Stomach smooth muscle (tissue), 2 donors: ENCODE measurements around the gene C12orf57.

ENCODE experiments used
- H3K27ac ChIP-seq: one replicate; pipeline ENCODE4 v1.7.0; 2013; ENCODE audit warnings: mild to moderate bottlenecking, low read length, inconsistent platforms
- H3K27me3 ChIP-seq, 2 donors: one replicate each; pipeline ENCODE4 v1.7.0; 2013; ENCODE audit warnings: low read length in 2 of 2; ENCODE audit not compliant: insufficient read depth in 2 of 2, control insufficient read depth in 1 of 2
- H3K36me3 ChIP-seq, 2 donors: one replicate each; pipeline ENCODE4 v1.7.0; 2013; ENCODE audit warnings: low read length in 2 of 2; ENCODE audit not compliant: control insufficient read depth in 2 of 2, insufficient read depth in 2 of 2
- H3K4me1 ChIP-seq: one replicate; pipeline ENCODE4 v1.7.0; 2013; ENCODE audit warnings: low read length; ENCODE audit not compliant: control insufficient read depth, insufficient read depth
- H3K4me3 ChIP-seq, 2 donors: one replicate each; pipeline ENCODE4 v1.7.0; 2013; ENCODE audit warnings: low read length in 2 of 2
- H3K9ac ChIP-seq, 2 donors: one replicate each; pipeline ENCODE4 v1.7.0; 2013; ENCODE audit warnings: low read length in 2 of 2, mild to moderate bottlenecking in 1 of 2
- H3K9me3 ChIP-seq, 2 donors: one replicate each; pipeline ENCODE4 v1.7.0; 2013; ENCODE audit warnings: low read length in 2 of 2; ENCODE audit not compliant: control insufficient read depth in 2 of 2
- donor health status: healthy.
- donor health status: Pancreatic carcinoma.

The C12orf57 gene

DNA sequence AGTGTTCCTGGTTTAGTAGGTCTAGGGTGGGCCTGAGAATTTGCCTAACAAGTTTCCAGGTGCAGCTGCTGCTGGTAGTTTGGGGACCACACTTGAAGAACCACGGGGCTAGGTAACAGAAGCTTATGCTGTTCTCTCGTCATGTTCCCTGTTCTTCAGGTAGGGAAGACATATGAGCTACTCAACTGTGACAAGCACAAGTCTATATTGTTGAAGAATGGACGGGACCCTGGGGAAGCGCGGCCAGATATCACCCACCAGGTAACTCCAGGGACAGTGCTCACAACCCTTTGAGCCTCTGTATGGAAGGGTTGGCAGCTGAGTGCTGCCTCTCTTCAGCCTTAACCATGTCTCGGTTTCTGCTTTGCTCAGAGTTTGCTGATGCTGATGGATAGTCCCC lies 30.4 kb downstream of the C12orf57 start:
- Histone ChIP-seq H3K4me1 (peaks cover 16% of the 10 kb centered on the region), H3K9me3 (no peaks in the 10 kb centered on the region), H3K4me3 (no peak overlapping the region), H3K9ac (no peak overlapping the region), H3K36me3 (peaks cover 47 to 49% of the 10 kb centered on the region in 2 donors), H3K27ac (no peak overlapping the region), H3K27me3 (no peaks in the 10 kb centered on the region)

- H3K9me3 ChIP-seq, result no peaks in the 10 kb centered on the region
- H3K27me3 ChIP-seq, result no peaks in the 10 kb centered on the region
- H3K27ac ChIP-seq, result no peak overlapping the region
- H3K4me1 ChIP-seq, result peaks cover 5% of the 10 kb centered on the region
- H3K9ac ChIP-seq, result no peak overlapping the region
- no peak overlapping the region for H3K4me3 ChIP-seq
- peaks cover 50 to 59% of the 10 kb centered on the region in 2 donors for H3K36me3 ChIP-seq
Measured at GRCh38 chr12:6975297-6976032, 31.6 kb downstream of the C12orf57 start.

- H3K9ac ChIP-seq, result no peak overlapping the region
- no peak overlapping the region for H3K4me3 ChIP-seq
- no peak overlapping the region for H3K27ac ChIP-seq
- H3K4me1 ChIP-seq, result no peaks in the 10 kb centered on the region
- no peaks in the 10 kb centered on the region for H3K9me3 ChIP-seq
- H3K36me3 ChIP-seq, result peaks cover 69 to 76% of the 10 kb centered on the region in 2 donors
- no peaks in the 10 kb centered on the region for H3K27me3 ChIP-seq
Measured at GRCh38 chr12:6977653-6978052, 33.8 kb downstream of the C12orf57 start.

DNA sequence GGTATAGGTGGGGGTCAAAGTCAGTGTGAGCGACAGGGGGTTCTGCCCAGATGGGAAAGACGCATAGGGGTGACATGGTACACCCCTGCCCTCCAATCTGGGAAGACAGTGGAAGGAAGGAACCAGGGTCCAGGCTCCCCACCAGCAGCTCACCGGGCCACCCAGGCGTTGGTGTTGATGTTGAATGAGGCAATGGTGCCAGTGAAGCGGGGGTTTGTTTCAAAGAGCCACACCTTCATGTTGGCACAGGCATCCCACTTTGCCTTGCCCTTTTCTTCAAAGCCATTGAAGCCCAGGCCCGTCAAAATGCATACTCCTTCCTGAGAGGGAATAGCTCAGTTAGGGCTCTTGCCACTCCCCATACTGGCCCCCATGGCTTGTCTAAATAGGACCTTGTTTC lies 34.4 kb downstream of the C12orf57 start:
- Histone ChIP-seq H3K36me3 (peaks cover 69 to 76% of the 10 kb centered on the region in 2 donors), H3K9ac (no peak overlapping the region), H3K4me1 (no peaks in the 10 kb centered on the region), H3K27me3 (no peaks in the 10 kb centered on the region), H3K27ac (no peak overlapping the region), H3K9me3 (no peaks in the 10 kb centered on the region), H3K4me3 (no peak overlapping the region)

DNA sequence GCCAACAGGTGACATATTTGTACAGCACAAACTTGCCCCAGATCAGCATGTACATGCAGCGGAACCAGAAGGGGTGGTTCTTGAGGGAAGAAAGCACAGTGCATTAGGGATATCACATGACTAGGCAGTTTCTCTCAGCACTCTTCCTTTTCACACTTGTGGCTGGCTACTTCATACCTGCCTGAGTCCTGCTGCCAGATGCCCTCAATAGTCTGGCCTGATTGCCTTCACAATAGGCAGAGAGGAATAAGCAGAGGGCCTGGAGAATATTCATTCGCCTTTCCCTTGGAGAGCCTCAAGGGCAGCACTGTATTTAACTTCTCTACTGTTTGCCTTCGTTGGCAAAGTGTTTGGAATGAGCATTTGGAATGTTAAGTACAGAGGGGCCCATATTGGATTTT lies 34.8 kb downstream of the C12orf57 start:
- no peaks in the 10 kb centered on the region for H3K27me3 ChIP-seq
- H3K36me3 ChIP-seq, result peaks cover 69 to 76% of the 10 kb centered on the region in 2 donors

GRCh38 chr12:6979021-6979420 lies 35.2 kb downstream of the C12orf57 start:
- H3K27ac ChIP-seq, result no peak overlapping the region
- H3K4me3 ChIP-seq, result no peak overlapping the region
- no peak overlapping the region for H3K9ac ChIP-seq
- H3K4me1 ChIP-seq, result no peaks in the 10 kb centered on the region
- H3K27me3 ChIP-seq, result no peaks in the 10 kb centered on the region
- no peaks in the 10 kb centered on the region for H3K9me3 ChIP-seq
- peaks cover 68 to 73% of the 10 kb centered on the region in 2 donors for H3K36me3 ChIP-seq

More for the DNA sequence above, 34.8 kb downstream of the C12orf57 start:
- Histone ChIP-seq H3K9me3 (no peaks in the 10 kb centered on the region), H3K27ac (no peak overlapping the region), H3K4me1 (no peaks in the 10 kb centered on the region), H3K4me3 (no peak overlapping the region), H3K9ac (no peak overlapping the region)

GRCh38 chr12:6979453-6979852 lies 35.6 kb downstream of the C12orf57 start:
- no peak overlapping the region for H3K9ac ChIP-seq
- no peaks in the 10 kb centered on the region for H3K9me3 ChIP-seq
- H3K4me3 ChIP-seq, result no peak overlapping the region
- H3K27me3 ChIP-seq, result no peaks in the 10 kb centered on the region
- H3K4me1 ChIP-seq, result no peaks in the 10 kb centered on the region
- H3K27ac ChIP-seq, result no peak overlapping the region
- peaks cover 64 to 69% of the 10 kb centered on the region in 2 donors for H3K36me3 ChIP-seq

- H3K4me3 ChIP-seq, result no peak overlapping the region
- no peaks in the 10 kb centered on the region for H3K4me1 ChIP-seq
- no peaks in the 10 kb centered on the region for H3K9me3 ChIP-seq
- H3K27me3 ChIP-seq, result no peaks in the 10 kb centered on the region
- no peak overlapping the region for H3K27ac ChIP-seq
- peaks cover 58 to 63% of the 10 kb centered on the region in 2 donors for H3K36me3 ChIP-seq
- H3K9ac ChIP-seq, result no peak overlapping the region
Measured at GRCh38 chr12:6980075-6980474, 36.3 kb downstream of the C12orf57 start.

DNA sequence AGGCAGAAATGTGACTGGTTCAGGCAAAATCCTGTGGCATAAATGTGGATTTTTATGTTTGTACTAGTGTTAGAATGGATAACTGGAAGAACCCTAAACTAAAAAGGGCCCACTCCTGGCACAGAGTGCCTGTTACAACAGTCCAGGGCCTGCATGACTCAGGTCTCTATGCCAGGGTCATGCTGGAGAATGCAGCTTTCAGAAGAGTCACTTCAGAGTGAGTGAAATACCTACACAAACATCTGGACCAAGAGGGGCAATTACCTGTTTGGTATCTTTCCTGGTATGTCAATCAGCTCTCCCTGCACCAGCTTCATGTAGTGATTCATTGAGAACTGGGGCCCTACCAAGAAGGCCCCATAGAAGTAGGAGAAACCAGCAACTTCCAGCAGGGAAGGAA lies 36.9 kb downstream of the C12orf57 start:
- H3K9ac ChIP-seq, result no peak overlapping the region
- no peaks in the 10 kb centered on the region for H3K27me3 ChIP-seq
- peaks cover 51 to 56% of the 10 kb centered on the region in 2 donors for H3K36me3 ChIP-seq
- no peaks in the 10 kb centered on the region for H3K9me3 ChIP-seq
- H3K4me3 ChIP-seq, result no peak overlapping the region
- no peaks in the 10 kb centered on the region for H3K4me1 ChIP-seq
- no peak overlapping the region for H3K27ac ChIP-seq

GRCh38 chr12:6981152-6982052 lies 37.6 kb downstream of the C12orf57 start:
- Histone ChIP-seq H3K9ac (no peak overlapping the region), H3K27me3 (no peaks in the 10 kb centered on the region), H3K9me3 (no peaks in the 10 kb centered on the region), H3K36me3 (peaks cover 45 to 50% of the 10 kb centered on the region in 2 donors), H3K4me3 (no peak overlapping the region), H3K27ac (no peak overlapping the region), H3K4me1 (no peaks in the 10 kb centered on the region)
